GM23338 (cell line): ENCODE measurements around the gene GRIA3. TPM values are rescaled to one million over a fixed set of nuclear protein-coding genes. Genes with fewer than 3 reads are reported as not detected.

Experiments used
- ATAC-seq: fragments of 200-7000 bp; cut with Tn5 transposase; 3 replicates; pipeline ENCODE4 v1.9.1; 2020
- DNase-seq: peaks from one replicate; pipeline ENCODE4 v3.0.0-alpha.2; 2015; ENCODE audit warnings: low spot score
- H2AFZ ChIP-seq: fragments of 200-600 bp; sonication (generic); 2 replicates; pipeline ENCODE4 v1.8.0; 2016; ENCODE audit warnings: antibody characterized with exemption, mild to moderate bottlenecking, moderate library complexity
- H3F3A ChIP-seq: fragments of 200-600 bp; sonication (generic); replicated peaks from 2 replicates; pipeline ENCODE4 v1.8.0; 2017; ENCODE audit warnings: antibody characterized with exemption, mixed run types, low read depth
- H3K27ac ChIP-seq: fragments of 200-600 bp; sonication (generic); 2 replicates; pipeline ENCODE4 v1.6.1; 2016; ENCODE audit warnings: low read depth
- H3K27me3 ChIP-seq: fragments of 200-600 bp; sonication (generic); 2 replicates; pipeline ENCODE4 v1.8.0; 2016; ENCODE audit warnings: mild to moderate bottlenecking, mixed run types, moderate library complexity; ENCODE audit not compliant: insufficient read depth
- H3K36me3 ChIP-seq: fragments of 200-600 bp; sonication (generic); 2 replicates; pipeline ENCODE4 v1.8.0; 2016; ENCODE audit warnings: mild to moderate bottlenecking; ENCODE audit not compliant: insufficient read depth
- H3K4me1 ChIP-seq: fragments of 200-600 bp; sonication (generic); 2 replicates; pipeline ENCODE4 v1.8.0; 2016; ENCODE audit warnings: mild to moderate bottlenecking, moderate library complexity; ENCODE audit not compliant: insufficient read depth
- H3K4me2 ChIP-seq: fragments of 200-600 bp; sonication (generic); 2 replicates; pipeline ENCODE4 v1.7.1; 2017; ENCODE audit warnings: mixed run types
- H3K4me3 ChIP-seq: fragments of 200-600 bp; sonication (generic); 2 replicates; pipeline ENCODE4 v1.6.1; 2016; ENCODE audit warnings: mixed run types
- H3K79me2 ChIP-seq: fragments of 200-600 bp; sonication (generic); replicated peaks from 2 replicates; pipeline ENCODE4 v1.8.0; 2017; ENCODE audit warnings: mild to moderate bottlenecking; ENCODE audit not compliant: insufficient read depth
- H3K9me2 ChIP-seq: fragments of 200-600 bp; sonication (generic); 2 replicates; pipeline ENCODE4 v1.8.0; 2017; ENCODE audit not compliant: insufficient read depth
- H4K20me1 ChIP-seq: fragments of 200-600 bp; sonication (generic); replicated peaks from 2 replicates; pipeline ENCODE4 v1.8.0; 2017; ENCODE audit warnings: mild to moderate bottlenecking; ENCODE audit not compliant: insufficient read depth
- H3K27ac Mint-ChIP-seq: 2 replicates; pipeline ENCODE4 v1.8.0; 2020; ENCODE audit warnings: inconsistent platforms, mild to moderate bottlenecking, moderate library complexity, mixed read lengths
- H3K27me3 Mint-ChIP-seq: 3 replicates; pipeline ENCODE4 v1.8.0; 2022; ENCODE audit warnings: low read depth, mild to moderate bottlenecking, moderate library complexity, mixed read lengths, inconsistent platforms; ENCODE audit not compliant: insufficient read depth, poor library complexity
- H3K36me3 Mint-ChIP-seq: 3 replicates; pipeline ENCODE4 v1.8.0; 2021; ENCODE audit warnings: low read depth, mild to moderate bottlenecking, inconsistent platforms, moderate library complexity, mixed read lengths
- H3K4me1 Mint-ChIP-seq: 3 replicates; pipeline ENCODE4 v1.8.0; 2020; ENCODE audit warnings: mild to moderate bottlenecking, inconsistent platforms, mixed read lengths
- H3K4me3 Mint-ChIP-seq: 3 replicates; pipeline ENCODE4 v1.8.0; 2021; ENCODE audit warnings: moderate library complexity, mild to moderate bottlenecking, inconsistent platforms, mixed read lengths
- H3K9me3 Mint-ChIP-seq: 3 replicates; pipeline ENCODE4 v1.8.0; 2020; ENCODE audit warnings: moderate library complexity, mild to moderate bottlenecking, inconsistent platforms, mixed read lengths
- EZH2 ChIP-seq: fragments of 200-600 bp; sonication (generic); IDR thresholded peaks from one replicate; pipeline ENCODE4 v1.8.0; 2017; ENCODE audit warnings: antibody characterized with exemption, mild to moderate bottlenecking, low read depth; ENCODE audit not compliant: unreplicated experiment
- EZH2phosphoT487 ChIP-seq: fragments of 200-600 bp; sonication (generic); IDR thresholded peaks from one replicate; pipeline ENCODE4 v1.8.1; 2018; ENCODE audit warnings: antibody characterized with exemption; ENCODE audit not compliant: unreplicated experiment
- NANOG ChIP-seq: IDR thresholded peaks from 2 replicates; pipeline ENCODE4 v1.6.1; 2016; ENCODE audit warnings: antibody characterized with exemption, borderline replicate concordance
- POLR2AphosphoS5 ChIP-seq: IDR thresholded peaks from 2 replicates; pipeline ENCODE4 v1.6.1; 2016; ENCODE audit warnings: antibody characterized with exemption, low read depth
- STAT1 ChIP-seq: IDR thresholded peaks from one replicate; pipeline ENCODE4 v1.6.1; 2016; ENCODE audit warnings: antibody characterized with exemption; ENCODE audit not compliant: unreplicated experiment
- ZNF114 ChIP-seq: fragments of 250-450 bp; sonication (Bioruptor Pico); IDR thresholded peaks from 2 replicates; pipeline ENCODE4 v1.5.0; 2020; ENCODE audit warnings: mild to moderate bottlenecking, moderate library complexity
- ZNF331 ChIP-seq: fragments of 250-450 bp; sonication (Bioruptor Pico); IDR thresholded peaks from 2 replicates; pipeline ENCODE4 v1.5.0; 2020; ENCODE audit warnings: low read depth, mild to moderate bottlenecking, moderate library complexity
- polyA plus RNA-seq: library from polyadenylated mRNA; unstranded; fragments of >200 nt; fragmentation: Nextera tagmentation; extraction: Ambion mirVana; gene quantifications from 2 replicates; pipeline ENCODE4 v1.2.1, GENCODE V29; 2016
- total RNA-seq: library from RNA; depleted of rRNA; stranded (reverse); fragments of >200 nt; shearing (Covaris generic); gene quantifications from 2 replicates; pipeline ENCODE4 v1.2.3, GENCODE V29; 2014
- TF ChIP-seq, protein P1 (sequence below): IDR thresholded peaks from 2 replicates; pipeline ENCODE4 v1.6.1; 2016; ENCODE audit warnings: antibody characterized with exemption
- TF ChIP-seq, protein P2 (sequence below), 2 experiments: fragments of 200-600 bp in 1 of 2; sonication (generic) in 1 of 2; conservative IDR thresholded peaks; 2 replicates each; pipeline versions ENCODE4 v1.5.1 to v1.6.1; 2016 to 2017; ENCODE audit warnings: antibody characterized with exemption in 2 of 2, low read depth in 2 of 2, mild to moderate bottlenecking in 2 of 2, moderate library complexity in 1 of 2
- TF ChIP-seq, protein P3 (sequence below): IDR thresholded peaks from one replicate; pipeline ENCODE4 v1.6.1; 2018; ENCODE audit warnings: antibody characterized with exemption; ENCODE audit not compliant: unreplicated experiment

Gene GRIA3
- total and polyA plus RNA-seq, 2 experiments from 2014 or later = 2.7 to 5.6 TPM

DNA sequence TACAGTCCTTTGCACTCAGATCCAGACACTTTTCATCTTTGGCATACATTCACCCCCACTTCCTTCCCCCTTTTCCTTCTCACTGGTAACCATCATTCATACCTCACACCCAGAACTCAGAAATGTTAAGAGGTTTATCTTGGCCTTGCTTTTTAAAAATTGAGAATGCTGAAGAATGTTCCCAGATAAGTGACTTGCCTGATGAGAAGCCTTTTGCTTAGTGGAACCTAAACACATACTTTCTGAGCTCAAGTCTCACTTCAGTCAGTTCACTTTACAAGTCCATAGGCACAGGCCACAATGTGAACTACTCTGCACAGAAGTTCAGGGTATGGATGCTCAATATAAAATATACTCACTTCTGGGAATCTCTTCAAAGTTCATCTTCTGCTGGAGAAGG, 129.4 kb downstream of the GRIA3 start (continued):
- TF ChIP-seq, protein P1, sequence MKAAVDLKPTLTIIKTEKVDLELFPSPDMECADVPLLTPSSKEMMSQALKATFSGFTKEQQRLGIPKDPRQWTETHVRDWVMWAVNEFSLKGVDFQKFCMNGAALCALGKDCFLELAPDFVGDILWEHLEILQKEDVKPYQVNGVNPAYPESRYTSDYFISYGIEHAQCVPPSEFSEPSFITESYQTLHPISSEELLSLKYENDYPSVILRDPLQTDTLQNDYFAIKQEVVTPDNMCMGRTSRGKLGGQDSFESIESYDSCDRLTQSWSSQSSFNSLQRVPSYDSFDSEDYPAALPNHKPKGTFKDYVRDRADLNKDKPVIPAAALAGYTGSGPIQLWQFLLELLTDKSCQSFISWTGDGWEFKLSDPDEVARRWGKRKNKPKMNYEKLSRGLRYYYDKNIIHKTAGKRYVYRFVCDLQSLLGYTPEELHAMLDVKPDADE = no peak
- TF ChIP-seq, protein P2, sequence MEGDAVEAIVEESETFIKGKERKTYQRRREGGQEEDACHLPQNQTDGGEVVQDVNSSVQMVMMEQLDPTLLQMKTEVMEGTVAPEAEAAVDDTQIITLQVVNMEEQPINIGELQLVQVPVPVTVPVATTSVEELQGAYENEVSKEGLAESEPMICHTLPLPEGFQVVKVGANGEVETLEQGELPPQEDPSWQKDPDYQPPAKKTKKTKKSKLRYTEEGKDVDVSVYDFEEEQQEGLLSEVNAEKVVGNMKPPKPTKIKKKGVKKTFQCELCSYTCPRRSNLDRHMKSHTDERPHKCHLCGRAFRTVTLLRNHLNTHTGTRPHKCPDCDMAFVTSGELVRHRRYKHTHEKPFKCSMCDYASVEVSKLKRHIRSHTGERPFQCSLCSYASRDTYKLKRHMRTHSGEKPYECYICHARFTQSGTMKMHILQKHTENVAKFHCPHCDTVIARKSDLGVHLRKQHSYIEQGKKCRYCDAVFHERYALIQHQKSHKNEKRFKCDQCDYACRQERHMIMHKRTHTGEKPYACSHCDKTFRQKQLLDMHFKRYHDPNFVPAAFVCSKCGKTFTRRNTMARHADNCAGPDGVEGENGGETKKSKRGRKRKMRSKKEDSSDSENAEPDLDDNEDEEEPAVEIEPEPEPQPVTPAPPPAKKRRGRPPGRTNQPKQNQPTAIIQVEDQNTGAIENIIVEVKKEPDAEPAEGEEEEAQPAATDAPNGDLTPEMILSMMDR (conservative IDR thresholded peaks at IDR 0.05; ENCODE audit: low read depth in 2 of 2) = no peak
- no peak for TF ChIP-seq EZH2
- TF ChIP-seq, protein P3, sequence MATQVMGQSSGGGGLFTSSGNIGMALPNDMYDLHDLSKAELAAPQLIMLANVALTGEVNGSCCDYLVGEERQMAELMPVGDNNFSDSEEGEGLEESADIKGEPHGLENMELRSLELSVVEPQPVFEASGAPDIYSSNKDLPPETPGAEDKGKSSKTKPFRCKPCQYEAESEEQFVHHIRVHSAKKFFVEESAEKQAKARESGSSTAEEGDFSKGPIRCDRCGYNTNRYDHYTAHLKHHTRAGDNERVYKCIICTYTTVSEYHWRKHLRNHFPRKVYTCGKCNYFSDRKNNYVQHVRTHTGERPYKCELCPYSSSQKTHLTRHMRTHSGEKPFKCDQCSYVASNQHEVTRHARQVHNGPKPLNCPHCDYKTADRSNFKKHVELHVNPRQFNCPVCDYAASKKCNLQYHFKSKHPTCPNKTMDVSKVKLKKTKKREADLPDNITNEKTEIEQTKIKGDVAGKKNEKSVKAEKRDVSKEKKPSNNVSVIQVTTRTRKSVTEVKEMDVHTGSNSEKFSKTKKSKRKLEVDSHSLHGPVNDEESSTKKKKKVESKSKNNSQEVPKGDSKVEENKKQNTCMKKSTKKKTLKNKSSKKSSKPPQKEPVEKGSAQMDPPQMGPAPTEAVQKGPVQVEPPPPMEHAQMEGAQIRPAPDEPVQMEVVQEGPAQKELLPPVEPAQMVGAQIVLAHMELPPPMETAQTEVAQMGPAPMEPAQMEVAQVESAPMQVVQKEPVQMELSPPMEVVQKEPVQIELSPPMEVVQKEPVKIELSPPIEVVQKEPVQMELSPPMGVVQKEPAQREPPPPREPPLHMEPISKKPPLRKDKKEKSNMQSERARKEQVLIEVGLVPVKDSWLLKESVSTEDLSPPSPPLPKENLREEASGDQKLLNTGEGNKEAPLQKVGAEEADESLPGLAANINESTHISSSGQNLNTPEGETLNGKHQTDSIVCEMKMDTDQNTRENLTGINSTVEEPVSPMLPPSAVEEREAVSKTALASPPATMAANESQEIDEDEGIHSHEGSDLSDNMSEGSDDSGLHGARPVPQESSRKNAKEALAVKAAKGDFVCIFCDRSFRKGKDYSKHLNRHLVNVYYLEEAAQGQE = no peak
- TF ChIP-seq STAT1 = no peak
- no peak for TF ChIP-seq POLR2AphosphoS5
- TF ChIP-seq NANOG = no peak
- no peak for TF ChIP-seq EZH2phosphoT487
- TF ChIP-seq ZNF331 (CRISPR knock-in tag) = no peak

DNA sequence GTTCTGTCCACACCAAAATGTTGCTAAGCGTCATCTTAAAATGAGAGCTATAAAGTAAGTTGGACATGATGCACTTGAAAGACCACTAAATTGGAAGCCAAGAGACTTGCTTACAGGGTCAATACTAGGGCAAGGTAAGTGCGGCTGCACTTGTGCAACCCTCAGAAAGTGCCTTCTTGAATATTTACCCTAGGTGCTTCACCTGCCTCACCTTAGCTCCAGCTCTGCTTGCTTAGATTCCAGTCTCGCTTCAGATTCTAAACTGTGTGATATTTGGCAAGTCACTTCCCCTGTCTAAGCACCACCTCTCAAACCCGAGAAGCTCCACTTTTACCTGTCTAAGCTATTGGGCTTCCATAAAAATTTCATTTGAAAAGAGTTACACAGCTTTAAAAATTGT, 136.5 kb downstream of the GRIA3 start:
- no peak overlapping the region for H3K4me3 ChIP-seq
- H3K9me3 Mint-ChIP-seq = no peaks in the 10 kb centered on the region
- H3K9me2 ChIP-seq = no peaks in the 10 kb centered on the region
- no peak for TF ChIP-seq ZNF114 (CRISPR knock-in tag)
- no peak for TF ChIP-seq ZNF331 (CRISPR knock-in tag)
- TF ChIP-seq, protein P1 = no peak
- TF ChIP-seq, protein P2 (conservative IDR thresholded peaks at IDR 0.05; ENCODE audit: low read depth in 2 of 2) = no peak
- no peak for TF ChIP-seq STAT1
- TF ChIP-seq NANOG = no peak
- no peak for TF ChIP-seq EZH2phosphoT487

More for the DNA sequence above, 136.5 kb downstream of the GRIA3 start:
- Histone ChIP-seq H3K27ac (no peak overlapping the region), H3K36me3 (no peaks in the 10 kb centered on the region), H3K4me1 (peaks cover 18% of the 10 kb centered on the region), H4K20me1 (no peaks in the 10 kb centered on the region), H3K79me2 (no peaks in the 10 kb centered on the region), H3F3A (no peaks in the 10 kb centered on the region), H2AFZ (no peak overlapping the region), H3K4me2 (no peak overlapping the region), H3K27me3 (no peaks in the 10 kb centered on the region)
- Mint-ChIP-seq H3K4me3 (no peak overlapping the region), H3K4me1 (peaks cover 22% of the 10 kb centered on the region), H3K27ac (no peak overlapping the region), H3K27me3 (no peaks in the 10 kb centered on the region), H3K36me3 (no peaks in the 10 kb centered on the region)
- no peak for DNase-seq
- ATAC-seq = no peak
